GM19468 (cell line): Measurements from ENCODE around the gene RASA3.
A peak's percentile ranks its signal among the peaks of the same experiment; 100 is the strongest.

Experiments
- ATAC-seq: cut with Tn5 transposase; IDR thresholded peaks from one replicate; pipeline ENCODE4 v1.9.1; 2021; ENCODE audit warnings: mild to moderate bottlenecking, moderate library complexity, moderate number of reproducible peaks; ENCODE audit not compliant: unreplicated experiment; ENCODE audit errors: extremely low read depth

RASA3 gene

GRCh38 chr13:114071991-114072390 lies 60.4 kb downstream of the RASA3 start:
- no peak for ATAC-seq

- ATAC-seq, result no peak
Observed at GRCh38 chr13:114071410-114071809, 61.0 kb downstream of the RASA3 start.

GRCh38 chr13:114070098-114070799 lies 62.2 kb downstream of the RASA3 start:
- no peak for ATAC-seq

GRCh38 chr13:114069376-114070097 lies 62.9 kb downstream of the RASA3 start:
- ATAC-seq, result no peak

- no peak for ATAC-seq
Observed at GRCh38 chr13:114068656-114069318, 63.6 kb downstream of the RASA3 start.

GRCh38 chr13:114067886-114068651 lies 64.4 kb downstream of the RASA3 start:
- ATAC-seq, result no peak

- peak; percentile 48 for ATAC-seq
Observed at GRCh38 chr13:114067381-114067885, 65.0 kb downstream of the RASA3 start.

- ATAC-seq, result no peak
Observed at GRCh38 chr13:114066956-114067355, 65.5 kb downstream of the RASA3 start.

- ATAC-seq, result no peak
Observed at GRCh38 chr13:114065926-114066774, 66.3 kb downstream of the RASA3 start.

GRCh38 chr13:114065141-114065925 lies 67.1 kb downstream of the RASA3 start:
- ATAC-seq, result no peak

GRCh38 chr13:114064450-114065140 lies 67.8 kb downstream of the RASA3 start:
- no peak for ATAC-seq

- ATAC-seq, result no peak
Observed at GRCh38 chr13:114063545-114064449, 68.6 kb downstream of the RASA3 start.

GRCh38 chr13:114062754-114063153 lies 69.7 kb downstream of the RASA3 start:
- ATAC-seq, result no peak

GRCh38 chr13:114062341-114062740 lies 70.1 kb downstream of the RASA3 start:
- no peak for ATAC-seq

GRCh38 chr13:114061744-114062143 lies 70.7 kb downstream of the RASA3 start:
- no peak for ATAC-seq

GRCh38 chr13:114061047-114061446 lies 71.4 kb downstream of the RASA3 start:
- no peak for ATAC-seq
